GM19455 (cell line): ENCODE measurements around the gene SPATA21.

Experiments used
- ATAC-seq: cut with Tn5 transposase; IDR thresholded peaks from one replicate; pipeline ENCODE4 v1.9.1; 2021; ENCODE audit not compliant: unreplicated experiment

SPATA21 gene

DNA sequence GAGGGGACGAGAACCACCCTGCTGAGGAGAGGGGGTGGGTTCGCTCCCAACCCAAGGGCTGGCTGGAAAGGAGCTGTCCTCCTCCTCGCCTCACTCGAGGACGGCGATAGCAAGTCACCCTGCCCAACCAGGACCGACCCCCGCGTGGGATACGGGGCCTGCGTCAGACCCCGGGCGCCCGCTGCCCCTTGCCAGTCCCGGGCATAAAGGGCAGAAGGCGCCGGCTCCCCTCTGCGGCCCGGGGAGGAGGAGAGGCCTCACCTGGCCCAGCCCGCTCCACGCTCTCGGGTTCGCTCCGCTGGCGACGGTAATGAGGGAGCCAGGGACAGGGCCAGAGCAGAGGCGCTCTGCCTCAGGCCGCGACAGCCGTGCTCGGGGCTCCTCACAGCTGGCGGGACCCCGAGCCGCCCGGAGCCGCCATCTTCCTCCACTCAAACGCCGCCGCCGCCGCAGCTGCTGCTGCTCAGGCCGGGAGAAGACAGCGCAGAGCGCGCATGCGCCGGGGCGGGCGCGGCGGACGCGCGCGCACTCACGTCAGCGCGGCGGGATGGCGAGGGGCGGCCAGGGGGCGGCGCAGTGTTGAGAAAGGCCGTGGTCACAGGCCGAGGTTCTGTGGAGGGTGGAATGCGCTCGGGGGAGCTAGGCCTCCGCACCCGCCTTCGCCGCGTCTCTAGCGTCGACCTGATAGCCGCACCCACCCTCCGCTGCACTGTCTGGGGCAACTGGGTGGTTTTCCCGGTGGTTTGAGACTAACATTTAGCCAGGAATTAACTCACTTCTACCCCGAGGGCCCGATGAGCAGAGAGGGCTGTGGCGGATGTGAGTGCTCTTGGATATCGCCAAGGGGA is 85.0 kb downstream of the SPATA21 start, which contains the start of gene FBXO42:
TSS of gene FBXO42 (minus strand) at position 487 of the 848 bp plus-strand sequence. CDS start 37,062 bp downstream, outside the sequence.
- ATAC-seq = peak; percentile 84

DNA sequence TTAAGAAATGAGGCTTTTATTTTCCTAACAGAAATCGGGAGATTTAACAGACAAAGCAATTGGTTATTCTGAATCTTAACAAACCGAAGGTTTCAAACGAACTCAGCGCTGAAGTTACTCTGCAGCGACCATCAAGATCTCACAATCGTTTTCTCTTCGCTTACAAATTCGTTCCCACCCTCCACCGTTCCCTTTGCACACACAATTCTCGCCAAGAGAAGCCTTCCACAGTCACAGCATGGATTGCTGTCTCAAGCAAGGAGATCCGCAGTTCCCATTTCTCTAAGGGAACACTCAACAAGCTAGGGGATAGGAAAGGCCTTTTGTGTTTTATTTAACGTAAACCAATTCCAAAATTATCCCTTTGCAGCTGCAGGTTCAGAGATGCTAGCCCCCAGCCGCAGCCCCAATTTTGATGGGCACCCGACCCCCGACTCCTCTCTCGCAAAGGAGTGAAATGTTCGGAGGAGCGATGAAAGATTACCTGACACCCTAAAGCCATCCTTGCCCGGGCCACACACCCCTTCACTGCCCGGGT is 85.7 kb downstream of the SPATA21 start:
- ATAC-seq = no peak

DNA sequence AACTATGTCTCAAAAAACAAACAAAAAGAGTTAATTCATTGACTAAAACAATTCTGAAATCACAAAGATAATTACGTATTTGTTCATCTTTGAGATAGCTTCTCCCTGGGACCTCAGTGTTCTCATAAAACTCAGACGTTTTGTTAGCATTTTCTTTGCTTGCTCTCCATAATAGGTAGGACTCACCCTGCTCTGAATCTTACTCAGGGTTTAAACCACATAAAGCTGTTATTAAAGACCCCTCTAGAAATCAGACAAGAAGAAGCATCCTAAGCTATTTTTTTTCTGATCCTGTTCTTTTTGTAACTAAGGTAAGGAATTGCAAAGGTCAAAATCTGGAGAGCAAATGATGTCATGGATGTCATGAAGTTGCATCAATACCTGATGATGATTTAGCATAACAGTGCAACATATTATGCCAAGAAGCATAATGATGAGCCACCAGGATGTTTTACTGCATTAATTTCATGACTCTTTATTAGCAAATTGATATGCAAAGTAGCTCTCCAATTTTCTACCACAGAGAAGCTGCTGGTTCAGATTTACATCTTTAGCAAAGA is 87.3 kb downstream of the SPATA21 start:
- ATAC-seq = no peak
